Superior temporal gyrus (tissue), 1 donor: ENCODE results near the gene POLR2C.
"Not testable (repeated sequence)": the region's sequence is repeated elsewhere in the genome, so short reads cannot be mapped to it uniquely, and the experiment has no call there.

ENCODE experiments used
- DNase-seq: peaks from one replicate; pipeline ENCODE4 v3.0.0-alpha.2; 2016; ENCODE audit errors: extremely low spot score

POLR2C gene

DNA sequence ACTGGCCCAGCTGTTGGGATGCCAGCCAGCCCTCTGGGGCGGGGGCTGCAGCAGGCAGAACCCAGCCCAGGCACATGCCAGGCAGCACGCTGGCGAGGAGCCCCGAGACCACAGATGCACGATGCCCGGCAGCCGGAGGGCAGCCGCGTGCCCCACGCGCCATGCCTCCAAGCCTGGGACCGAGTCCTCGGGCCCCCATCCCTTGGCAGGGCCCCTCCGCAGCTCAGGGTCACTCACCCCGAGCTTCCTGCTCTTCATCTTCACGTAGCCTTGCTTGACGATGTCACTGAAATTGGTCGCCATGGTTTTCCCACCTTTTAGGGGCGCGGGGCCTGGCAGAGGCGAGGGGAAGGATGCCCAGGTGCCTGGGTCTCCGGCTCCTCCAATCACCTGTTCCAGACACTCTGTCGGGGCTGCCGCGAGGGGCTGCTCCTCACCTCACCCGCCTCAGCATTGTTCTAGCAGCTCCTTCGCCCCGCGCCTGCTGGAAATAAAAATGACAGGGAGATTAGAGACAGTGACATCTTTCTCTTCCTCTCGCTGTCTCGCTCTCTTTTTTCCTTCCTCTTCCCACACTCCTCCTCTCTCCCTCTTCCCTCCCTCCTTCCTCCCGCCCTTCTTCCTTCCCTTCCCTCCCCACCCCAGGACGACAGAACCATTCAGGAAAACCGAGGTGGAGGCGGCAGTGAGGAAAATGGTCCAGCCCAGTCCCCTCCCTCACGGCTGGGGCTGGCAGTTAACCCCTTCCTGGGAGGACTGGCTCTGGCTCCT, 16.9 kb downstream of the POLR2C start:
- DNase-seq = no peak

- DNase-seq = no peak
Measured at GRCh38 chr16:57479976-57480753, 17.7 kb downstream of the POLR2C start.

DNA sequence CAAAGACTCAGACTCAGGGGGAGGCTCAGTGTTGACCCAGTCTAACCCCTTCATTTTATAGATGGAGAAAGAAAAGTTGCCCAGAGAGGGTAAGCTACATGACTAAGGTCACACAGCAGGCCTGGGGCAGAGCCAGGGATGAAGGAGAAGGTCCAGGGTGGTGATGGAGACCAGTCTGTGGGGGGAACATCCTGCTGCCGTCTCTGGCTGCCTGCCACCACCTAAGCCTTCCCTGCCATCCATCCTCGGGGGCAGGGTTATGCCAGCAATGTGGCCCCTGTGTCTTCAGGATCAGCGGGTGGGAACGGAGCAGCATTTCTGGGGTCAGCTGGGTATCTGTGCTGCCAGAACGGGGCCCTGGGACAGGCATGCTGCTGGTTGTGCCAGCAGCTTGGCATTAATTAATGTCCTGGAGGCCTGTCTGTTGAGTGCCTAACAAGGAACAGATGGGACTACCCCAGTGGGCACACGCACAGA, 18.3 kb downstream of the POLR2C start:
- no peak for DNase-seq

- no peak for DNase-seq
Measured at GRCh38 chr16:57481421-57481820, 18.9 kb downstream of the POLR2C start.

DNA sequence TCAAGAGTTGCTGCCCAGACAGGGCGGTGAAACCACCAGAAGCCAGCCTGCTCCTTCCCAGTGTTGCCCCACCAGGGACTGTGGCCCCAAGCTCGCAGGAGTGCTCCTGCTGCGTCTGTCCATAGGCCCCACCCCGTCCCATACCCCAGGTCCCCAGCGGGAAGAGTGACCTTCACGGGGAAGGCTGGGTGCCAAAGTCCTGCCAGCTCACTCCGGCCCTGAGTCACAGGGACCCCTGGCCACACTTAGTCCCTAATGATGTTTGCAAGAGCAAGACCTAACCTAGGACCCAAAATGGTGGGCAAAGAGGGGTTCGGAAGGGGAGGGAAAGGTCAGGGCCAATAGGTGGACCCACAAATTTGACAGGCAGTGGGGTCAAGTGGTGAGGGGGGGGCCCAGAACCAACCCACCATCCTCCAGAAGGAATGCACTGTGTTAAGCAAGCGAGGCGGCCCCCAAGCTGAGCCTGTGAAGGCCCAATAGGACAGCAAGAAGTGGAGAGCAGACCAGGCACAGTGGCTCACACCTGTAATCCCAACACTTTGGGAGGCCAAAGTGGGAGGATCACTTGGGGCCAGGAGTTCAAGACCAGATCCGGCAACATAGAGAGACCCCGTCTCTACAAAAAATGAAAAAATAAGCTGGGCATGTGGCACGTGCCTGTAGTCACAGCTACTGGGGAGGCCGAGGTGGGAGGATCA, 20.5 kb downstream of the POLR2C start:
- no peak for DNase-seq

DNA sequence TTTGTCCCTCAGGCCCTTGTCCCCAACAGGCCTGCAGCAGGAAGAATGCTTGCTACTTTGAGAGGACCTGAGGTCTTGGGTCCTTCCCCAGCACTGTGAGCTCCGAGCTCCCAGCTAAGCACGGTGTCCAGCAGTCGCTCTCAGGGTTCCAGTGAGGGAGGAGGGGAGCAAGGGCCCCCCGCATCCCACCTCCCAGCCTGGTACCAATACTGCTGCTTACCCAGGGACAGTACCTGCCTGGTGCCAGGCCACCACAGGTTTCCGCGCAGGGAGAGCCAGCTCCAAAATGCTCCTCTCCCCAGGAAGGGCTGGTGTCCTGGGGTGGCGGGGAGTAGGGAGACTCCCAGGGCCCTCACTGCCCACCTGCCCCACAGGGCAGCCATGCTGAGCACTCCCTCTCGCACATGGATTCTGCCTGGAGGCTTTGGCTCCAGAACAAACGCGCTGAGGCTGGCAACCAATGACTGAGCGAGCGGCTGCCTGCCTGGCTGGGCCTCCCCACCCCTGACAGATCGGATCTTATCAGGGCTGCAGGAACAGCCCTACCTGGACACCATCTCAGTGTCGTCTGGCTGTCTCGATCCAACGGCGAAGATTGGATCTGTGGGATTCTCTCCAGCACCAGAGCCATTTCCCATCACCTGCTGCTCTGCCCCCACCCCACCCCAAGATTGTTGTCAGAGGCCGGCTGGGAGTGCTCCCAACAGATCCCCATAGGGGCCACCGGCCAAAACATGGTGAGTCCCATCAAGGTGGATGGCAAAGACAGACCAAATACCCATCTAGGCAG, 21.4 kb downstream of the POLR2C start:
- DNase-seq = no peak

GRCh38 chr16:57484515-57485005, 22.1 kb downstream of the POLR2C start:
- DNase-seq = no peak

DNA sequence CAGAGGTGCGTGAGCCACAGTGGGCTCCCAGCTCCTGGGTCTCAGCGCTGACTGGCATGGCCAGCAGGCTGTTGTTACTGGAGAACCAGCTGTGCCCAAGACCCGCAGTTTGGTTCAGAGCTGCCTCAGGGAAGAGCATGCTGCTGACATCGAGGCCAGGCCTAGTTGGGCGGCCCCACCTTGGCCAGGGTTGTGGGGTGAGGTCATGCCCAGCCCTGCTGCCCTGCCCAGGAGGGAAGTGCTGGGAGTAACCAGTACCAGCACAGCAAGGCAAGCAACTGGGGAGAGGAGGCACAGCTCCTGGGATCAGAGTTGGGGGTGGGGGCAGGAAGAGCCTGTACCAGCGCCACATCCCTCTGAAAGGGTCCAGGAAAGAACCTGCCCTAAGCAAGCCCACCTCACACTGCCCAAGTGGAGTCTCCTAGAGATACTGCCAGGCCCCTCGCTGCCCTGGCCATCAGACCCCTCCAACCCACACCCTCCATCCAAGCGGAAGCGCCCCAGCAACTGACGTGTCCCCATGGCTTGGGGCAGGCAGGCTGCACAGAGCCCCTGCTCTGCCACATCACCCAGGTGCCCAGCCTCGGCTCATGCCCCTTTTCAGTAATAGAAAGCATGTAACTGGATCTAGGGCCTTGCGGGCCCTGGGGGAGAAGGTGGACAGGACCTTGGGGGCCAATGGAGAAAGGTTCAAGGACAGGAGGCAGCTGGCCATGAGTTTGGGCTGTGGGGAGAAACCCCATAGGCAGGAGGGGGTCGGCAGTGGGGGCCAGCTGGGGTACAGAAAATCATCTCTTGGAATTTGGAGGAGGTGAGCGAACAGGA, 22.8 kb downstream of the POLR2C start:
- DNase-seq = no peak

DNA sequence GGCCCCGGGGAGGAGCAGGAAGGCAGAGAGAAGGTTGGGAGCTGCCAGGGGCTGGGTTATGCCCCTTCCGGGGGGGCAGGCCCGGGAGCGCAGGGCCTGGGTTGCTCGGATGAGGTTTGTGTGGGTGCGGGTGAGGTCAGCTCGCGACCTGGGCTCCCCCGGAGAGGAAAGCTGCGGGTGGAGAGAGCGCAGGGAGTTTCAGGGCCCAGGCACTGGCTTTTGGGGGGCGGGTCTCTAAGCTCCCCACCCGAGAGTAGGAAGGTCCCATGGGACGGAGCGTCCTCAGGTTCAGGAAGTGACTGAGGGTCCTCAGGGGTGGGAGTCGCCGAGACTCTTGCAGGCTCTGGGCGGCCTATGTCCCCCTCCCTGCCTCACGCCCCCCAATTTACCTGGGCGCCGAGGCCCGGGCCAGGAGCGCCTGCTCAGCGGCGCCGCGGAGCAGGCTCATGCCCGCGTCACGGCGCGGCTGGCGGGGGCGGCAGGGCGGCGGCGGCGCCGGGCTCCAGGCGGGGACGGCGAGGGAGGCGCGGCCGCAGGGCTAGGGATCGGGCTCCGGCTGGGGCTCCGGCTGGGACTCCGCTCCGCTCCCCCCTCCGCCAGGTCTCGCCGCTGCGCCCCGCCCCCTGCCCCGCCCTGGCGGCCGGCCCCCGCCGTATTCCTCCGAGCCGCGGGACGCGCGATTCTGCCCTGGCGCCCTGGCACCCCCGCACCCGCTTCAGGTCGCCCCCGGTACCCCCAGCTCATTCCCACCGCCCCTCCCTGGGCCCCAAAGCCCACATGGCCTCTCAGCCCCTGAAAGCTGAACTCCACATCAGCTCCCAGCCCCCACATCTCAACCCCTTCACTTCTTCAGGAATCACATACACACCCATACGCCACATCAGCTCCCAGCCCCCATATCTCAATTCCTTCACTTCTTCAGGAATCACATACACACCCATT, 23.7 kb downstream of the POLR2C start, which contains the start of gene DOK4:
Gene DOK4 (minus strand): TSS at position 578 of the 942 bp plus-strand sequence. CDS start 6,986 bp downstream, outside the sequence.
- DNase-seq = peak; percentile 41

DNA sequence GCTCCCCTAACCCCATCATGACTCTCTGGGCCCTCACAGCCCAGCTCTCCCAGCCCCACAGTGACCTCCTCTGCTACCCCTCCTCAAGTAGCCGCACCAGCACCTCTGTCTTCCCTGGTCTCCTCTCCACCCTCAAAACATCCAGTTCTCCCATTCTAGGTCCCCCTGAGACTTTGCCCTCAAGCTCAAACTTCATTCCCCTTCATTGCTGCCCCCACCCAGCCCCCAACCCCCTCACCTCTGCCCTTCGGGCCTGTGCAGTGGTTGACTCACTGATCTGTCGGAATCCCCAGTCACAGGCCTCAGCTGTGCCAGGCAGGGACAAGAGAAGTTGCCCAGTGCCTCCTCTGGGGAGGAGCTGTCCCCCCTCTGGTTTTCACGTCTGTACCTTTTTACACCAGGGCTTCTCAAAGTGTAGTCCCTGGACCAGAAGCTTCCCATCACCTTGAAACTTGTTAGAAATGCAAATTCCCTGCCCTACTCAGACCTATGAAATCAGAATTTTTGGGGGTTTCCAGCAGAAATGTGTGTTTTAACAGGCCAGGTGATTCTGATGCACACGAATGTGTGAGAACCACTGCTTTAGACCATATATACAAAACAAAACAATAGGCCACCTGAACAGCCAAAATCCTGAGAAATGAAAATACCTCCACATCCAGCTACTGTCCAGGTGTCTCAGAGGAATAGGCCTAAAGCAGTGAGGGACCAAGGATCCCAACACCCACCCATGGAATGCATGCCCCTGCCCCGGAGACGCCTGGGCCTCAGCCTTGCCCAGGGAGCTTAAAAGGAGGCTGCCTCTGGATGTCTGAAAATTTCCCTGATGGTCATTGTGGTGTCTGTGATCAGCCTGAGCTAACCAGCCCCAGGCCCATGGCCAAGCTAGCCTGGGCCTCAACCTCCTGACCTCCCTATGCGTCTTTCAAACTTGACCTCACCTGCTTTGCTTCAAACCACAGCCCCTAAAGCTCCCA, 24.7 kb downstream of the POLR2C start:
- DNase-seq = no peak

- DNase-seq = no peak
Measured at GRCh38 chr16:57489229-57489628, 26.8 kb downstream of the POLR2C start.

DNA sequence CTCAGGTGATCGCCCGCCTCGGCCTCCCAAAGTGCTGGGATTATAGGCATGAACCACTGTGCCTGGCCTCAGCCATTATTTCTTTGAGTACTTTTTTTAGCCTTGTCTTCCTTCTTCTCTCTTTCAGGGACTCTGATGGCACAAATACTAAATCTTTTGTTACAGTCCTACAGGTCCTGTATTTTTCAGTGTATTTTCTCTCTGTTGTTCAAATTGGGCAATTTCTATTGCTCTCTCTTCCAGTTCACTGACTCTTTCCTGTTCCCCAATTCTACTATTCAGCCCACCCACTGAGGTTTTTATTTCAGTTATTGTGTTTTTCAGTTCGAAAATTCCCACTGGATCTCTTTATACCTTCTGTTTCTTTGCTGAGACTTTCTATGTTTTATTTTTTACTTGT, 31.3 kb downstream of the POLR2C start:
- DNase-seq = no peak

- no peak for DNase-seq
Measured at GRCh38 chr16:57497121-57497520, 34.6 kb downstream of the POLR2C start.

- no peak for DNase-seq
Measured at GRCh38 chr16:57498031-57498430, 35.6 kb downstream of the POLR2C start.

DNA sequence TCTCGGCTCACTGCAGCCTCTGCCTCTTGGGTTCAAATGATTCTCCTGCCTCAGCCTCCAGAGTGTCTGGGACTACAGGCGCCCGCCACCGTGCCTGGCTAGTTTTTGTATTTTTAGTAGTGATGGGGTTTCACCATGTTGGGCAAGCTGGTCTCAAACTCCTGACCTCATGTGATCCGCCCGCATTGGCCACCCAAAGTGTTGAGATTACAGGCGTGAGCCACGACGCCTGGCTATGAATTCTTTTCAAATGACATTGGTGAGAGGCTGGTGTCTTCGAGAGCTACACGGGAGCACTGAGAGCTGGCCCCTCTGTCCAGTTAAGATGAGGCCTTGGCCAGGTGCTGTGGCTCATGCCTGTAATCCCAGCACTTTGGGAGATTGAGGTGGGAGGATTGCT, 37.5 kb downstream of the POLR2C start:
- not testable (repeated sequence) for DNase-seq

- DNase-seq = no peak
Measured at GRCh38 chr16:57500578-57501111, 38.2 kb downstream of the POLR2C start.

DNA sequence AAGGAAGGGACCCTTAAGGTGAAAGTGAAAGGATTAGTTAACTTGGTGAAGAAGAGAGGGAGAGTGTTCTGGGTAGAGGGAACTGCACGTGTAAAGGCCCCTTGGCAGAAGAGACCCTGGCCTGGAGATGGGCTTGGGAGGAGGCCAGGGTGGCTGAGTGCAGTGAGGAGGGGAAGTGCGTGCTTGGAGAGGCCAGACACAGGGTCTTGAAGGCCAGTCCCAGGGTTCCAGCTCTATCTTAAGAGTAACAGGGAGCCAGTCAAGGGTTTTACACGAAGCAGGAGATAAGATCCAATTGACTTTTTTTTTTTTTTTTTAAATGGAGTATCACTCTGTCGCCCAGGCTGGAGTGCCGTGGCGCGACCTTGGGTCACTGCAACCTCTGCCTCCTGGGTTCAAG, 39.0 kb downstream of the POLR2C start:
- no peak for DNase-seq
